Stimulated activated CD4-positive, alpha-beta T cell treated with anti-CD3 and anti-CD28 coated beads, TNF-alpha, amount 100 ng/mL, for 1 hour (primary cell): ENCODE data around the gene SPTY2D1.
"Not testable (repeated sequence)": the region's sequence is repeated elsewhere in the genome, so short reads cannot be mapped to it uniquely, and the experiment has no call there.

ENCODE experiments used
- DNase-seq, 3 donors: peaks; one replicate each; pipeline ENCODE4 v3.0.0-alpha.2; 2020; ENCODE audit warnings: low read depth in 3 of 3, low spot score in 1 of 3

Gene SPTY2D1

DNA sequence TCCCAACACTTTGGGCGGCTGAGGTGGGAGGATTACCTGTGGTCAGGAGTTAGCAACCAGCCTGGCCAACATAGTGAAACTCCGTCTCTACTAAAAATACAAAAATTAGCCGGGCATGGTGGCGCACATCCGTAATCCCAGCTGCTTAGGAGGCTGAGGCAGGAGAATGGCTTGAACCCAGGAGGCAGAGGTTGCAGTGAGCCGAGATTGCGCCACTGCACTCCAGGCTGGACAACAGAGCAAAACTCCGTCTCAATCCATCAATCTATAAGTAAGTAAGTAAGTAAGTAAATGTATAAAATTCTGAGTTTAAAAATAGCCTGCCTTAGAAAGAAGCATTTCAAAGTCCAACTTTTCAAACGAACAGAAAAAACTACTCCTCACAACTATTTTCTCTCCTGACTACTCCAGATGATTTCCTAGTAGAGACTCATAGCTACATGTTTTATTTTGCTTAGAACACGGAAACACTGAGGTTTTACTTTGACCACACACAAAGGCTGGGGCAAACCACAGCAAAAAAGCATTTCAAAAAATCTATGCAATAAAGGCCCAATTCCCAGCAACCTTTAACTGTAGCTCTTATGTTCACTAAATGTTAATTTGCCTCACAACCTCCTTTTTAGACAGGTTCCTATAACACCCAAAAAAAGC lies 16.3 kb downstream of the SPTY2D1 start:
- DNase-seq, result no peak

DNA sequence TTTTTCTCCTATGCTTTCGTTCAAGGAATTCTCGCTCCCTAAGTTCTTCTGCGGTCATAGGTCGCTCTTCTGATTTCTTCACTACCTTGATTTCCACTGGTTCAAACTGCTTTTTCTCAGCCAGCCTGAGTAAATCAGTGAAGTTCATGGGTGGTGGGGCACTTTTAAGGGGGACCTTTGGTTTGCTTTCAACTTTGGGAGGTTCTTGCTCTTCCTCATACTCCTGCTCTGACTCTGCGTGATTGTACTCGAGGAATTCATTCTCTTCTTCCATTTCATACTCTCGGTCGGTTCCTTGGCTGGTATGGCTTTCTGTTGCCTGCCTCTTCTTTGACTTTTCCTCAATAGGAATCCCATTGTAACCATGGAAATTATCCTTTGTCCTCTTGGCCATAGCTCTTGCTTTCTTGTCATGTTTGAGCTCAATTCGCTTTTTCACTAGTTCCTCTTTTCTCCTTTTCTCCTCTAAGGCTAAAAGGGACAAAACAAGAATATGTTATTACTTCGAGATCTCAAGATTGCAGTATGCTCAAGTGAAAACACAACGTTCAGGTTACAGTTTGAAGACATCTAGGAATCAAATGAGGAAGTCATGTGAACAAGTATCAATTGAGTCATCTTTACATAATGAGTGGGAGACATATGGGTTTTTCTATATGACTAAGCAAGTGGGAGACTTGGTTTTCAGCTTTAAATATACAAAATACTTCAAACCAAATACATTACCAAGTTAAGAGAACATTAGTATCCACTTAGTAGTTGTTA lies 18.3 kb downstream of the SPTY2D1 start:
- DNase-seq, result no peak

DNA sequence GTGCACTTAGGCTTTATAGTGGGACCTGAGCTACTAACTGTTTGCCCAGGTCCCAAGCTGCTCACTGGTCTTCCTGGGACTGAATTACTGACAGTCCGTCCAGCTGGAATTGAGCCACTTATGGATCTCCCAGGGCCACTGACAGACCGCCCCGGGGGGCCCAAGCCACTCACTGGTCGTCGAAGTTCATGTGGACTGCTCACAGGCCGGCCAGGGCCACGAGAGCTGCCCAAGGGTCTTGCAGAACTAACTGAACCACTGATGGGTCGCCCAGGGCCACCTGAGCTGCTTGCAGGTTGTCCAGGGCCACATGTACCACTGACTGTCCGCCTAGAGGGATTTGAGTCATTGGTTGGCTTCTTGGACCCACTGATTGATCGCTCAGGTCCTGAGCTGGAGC lies 19.5 kb downstream of the SPTY2D1 start:
- no peak for DNase-seq

DNA sequence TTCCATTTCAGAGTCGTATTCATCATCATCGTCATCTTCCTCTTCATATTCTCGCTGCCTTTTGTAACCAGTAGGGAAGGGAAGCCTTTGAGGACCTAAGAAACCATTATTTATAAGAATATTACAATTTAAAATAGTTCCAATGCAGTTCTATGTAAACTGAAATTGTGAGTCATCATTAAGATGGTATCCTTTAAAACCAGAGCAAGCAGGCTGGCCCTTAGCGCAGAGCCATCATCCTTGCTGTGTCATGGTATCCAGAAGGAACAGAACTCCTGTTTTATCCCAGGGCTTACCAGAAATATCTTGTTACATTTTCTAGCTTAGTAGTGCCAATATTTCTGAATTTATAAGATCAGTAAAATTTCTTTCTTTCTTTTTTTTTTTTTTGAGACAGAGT lies 21.7 kb downstream of the SPTY2D1 start:
- DNase-seq, result no peak

DNA sequence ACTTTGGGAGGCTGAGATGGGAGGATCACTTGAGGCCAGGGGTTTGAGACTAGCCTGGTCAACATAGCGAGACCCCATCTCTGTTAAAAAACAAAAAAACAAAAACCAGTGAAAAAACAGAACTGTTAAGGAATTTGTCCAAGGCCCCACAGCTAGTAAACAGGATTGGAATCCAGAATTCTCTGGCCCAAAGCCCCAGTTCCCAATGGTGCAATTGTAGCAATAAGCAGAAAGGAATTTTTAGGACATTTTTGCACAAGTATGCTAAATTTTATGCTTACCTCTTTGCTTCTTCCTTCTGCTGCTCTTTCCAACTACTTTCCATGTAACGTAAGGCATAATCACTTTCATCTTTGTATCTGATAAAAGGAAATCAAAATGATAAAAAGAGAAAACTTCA lies 22.9 kb downstream of the SPTY2D1 start:
- no peak for DNase-seq

DNA sequence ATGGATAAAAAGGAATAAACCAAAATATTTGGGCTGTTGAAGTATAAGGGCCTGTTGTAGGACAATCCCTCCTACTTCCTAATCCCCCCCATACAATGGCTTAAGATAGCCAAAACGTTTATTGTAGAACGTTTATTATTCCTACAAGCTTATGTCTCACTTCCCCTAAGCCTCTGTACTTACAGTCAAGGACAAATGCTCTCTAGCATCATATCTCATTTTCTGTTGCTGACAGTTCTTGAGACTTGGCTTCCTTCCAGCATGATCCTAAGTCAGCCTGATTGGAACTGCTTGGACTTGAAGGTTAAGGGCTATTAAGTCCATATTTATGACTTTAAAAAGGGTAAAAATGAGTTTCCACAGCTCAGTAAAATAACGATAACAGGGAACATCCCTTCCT lies 25.8 kb downstream of the SPTY2D1 start:
- no peak for DNase-seq

DNA sequence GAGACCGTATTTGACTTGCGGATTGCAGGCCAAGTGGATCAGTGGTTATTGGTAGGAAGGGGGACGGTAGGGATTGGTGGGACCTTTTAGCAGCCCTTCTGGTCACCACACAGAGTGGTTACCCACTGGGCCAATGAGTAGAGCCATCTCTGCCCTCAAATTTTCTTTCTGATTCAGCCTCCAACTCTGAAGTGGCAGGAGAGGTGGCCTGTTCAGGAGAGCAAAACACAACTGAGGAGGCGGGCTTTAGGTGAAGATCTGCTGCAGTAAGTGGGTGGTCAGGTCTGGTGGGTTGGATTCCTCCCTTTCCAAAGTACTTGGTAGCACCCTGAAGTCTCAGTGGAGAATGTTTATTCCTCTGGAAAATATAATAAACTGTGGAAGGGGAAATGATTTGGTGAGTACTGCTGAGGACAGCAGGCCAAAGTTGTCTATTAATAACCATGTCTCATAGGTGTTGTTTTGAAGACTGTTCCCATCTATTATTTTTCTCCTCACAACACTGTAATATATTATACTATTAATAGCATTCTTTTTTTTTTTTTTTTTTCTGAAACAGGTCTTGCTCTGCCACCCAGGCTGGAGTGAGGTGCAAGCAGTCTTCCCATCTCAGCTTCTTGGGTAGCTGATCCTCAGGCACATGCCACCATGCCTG lies 33.1 kb downstream of the SPTY2D1 start:
- DNase-seq, result no peak

DNA sequence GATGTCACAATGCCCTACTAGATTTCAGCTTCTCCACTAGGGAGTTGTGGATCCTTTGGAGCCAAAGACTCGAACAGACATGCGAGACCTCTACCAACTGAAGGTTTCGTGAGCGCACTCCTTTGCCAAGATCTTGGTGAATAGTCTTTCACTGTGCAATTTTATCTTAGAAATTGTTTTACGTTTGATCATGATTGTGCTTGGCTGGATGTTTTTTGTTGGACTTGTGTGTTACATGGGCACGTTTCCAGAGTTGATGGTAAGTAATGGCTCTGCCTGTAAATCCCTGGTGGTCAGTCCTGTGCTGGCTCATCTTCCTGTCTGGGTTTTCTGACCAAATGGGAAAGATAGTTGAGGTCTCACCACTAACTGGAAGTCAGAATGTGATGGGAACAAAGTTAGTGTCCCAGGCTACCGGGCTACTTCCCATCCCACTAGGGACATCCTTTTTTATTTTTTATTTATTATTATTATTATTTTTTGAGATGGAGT lies 34.4 kb downstream of the SPTY2D1 start, which contains the start of gene MISFA:
MISFA (plus strand) TSS at position 51 of the 492 bp plus-strand sequence; CDS start at position 191, 140 bp downstream.
- DNase-seq, result no peak

DNA sequence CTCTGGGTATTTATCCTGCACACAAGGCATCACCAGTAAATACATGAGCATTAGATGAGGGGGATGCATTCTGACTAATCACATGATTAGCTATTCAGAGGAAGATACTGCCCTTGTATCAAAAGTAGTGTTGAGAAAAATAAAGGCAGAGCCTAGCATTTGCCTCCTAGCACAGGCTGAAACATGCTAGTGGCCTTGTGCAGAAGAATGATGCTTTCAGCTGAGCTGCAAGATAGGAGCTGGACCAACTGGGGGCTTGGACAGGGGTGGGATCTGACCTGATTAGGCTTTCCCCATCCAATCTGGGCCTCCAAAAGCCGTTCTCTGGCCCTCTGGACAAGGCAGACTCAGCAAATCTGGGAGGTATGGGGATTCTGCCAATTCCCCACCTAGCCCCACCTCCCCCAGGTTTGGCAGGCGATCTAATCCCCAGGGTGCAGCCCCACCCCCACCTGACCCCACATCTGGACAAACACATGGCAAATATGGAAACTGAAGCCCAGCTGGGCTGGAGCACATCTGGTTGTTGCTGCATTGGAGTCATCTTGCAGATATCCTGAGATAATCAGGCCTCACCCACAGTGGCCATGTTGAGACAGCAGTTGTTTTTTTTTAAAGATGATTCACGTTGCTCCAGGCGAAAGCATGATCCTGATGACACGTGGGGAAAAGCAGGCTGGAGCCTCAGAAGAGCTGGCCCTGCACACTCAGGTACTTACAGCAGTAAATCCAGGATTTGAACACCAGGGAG lies 39.0 kb downstream of the SPTY2D1 start:
- no peak for DNase-seq

DNA sequence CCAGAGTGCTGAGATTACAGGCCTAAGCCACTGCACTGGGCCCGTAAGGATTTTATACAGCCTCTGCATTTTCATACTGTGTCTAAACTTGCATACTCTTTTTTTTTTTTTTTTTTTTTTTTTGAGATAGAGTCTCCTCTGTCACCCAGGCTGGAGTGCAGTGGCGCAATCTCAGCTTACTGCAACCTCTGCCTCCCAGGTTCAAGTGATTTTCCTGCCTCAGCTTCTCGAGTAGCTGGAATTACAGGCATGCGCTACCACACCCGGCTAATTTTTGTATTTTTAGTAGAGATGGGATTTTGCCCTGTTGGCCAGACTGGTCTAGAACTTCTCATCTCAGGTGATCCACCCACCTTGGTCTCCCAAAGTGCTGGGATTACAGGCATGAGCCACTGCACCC lies 40.1 kb downstream of the SPTY2D1 start:
- DNase-seq, result not testable (repeated sequence)

DNA sequence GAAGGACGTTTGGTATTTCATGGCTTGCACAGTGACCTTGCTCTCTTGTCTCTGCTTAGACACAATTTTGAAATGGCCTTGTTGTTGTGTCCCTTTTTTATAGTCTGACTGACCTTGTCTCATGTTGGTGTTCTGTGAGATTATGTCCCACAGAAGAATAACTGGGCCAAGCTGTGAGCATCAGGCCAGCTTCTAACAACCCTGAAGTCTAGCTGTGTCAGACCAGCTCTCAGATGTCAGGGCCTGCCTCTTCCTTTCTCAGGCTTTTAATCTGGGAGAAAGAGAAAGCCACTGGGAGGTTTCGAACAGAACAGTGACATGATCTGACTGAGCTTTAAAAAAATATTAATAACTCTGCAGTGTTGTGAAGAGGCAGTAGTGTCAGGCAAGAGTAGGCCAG lies 43.6 kb downstream of the SPTY2D1 start:
- no peak for DNase-seq

DNA sequence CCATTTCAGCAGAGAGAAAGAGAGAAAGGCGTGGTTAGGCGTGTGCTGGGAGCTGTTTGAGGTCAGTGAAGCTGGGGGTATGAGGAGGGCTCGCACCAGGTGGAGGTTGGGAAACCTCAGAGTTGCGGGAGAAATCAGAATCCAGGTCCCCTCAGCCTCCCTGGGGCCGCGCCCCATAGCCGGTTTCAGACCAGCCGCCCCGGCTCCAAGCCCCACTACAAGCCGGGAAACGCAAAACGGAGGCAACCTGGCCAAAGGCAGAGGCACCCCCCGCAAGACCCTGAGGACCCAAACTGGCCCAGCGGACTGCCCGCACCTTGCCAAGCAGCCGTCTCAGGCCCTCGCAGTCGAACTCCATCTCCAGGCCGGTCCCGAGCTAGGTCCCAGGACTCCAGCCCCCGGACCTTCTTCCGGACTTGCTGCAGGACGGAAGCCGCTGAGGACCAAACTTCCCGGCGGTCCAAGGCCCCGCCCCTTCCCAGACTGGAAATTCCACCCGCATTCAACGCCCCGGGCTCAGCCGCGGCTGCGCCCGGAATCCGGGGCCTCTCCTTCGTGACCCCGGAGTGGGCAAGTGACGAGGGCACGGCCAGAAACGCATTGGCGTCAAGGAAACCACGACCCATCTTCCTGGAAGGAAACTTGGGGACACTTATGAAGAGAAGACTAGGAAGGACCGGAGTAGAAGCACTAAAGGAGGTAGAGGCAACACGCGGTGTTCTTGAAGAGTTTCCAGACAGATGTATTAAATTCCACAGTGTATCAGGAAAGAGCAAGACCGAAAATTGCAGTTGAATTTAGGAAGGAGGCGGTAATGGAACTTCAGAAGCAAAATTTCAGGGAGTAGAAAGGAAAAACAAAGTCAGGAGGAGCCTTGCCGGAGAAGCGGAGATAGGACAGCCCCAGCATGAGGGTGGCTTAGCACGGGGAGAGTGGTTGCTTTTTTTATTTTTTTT lies 45.6 kb downstream of the SPTY2D1 start, which contains the start of gene UEVLD:
UEVLD (minus strand) TSS at position 438 of the 956 bp plus-strand sequence; CDS start at position 358, 80 bp downstream.
- DNase-seq, result peak; percentile 21 to 46 (median 25)

DNA sequence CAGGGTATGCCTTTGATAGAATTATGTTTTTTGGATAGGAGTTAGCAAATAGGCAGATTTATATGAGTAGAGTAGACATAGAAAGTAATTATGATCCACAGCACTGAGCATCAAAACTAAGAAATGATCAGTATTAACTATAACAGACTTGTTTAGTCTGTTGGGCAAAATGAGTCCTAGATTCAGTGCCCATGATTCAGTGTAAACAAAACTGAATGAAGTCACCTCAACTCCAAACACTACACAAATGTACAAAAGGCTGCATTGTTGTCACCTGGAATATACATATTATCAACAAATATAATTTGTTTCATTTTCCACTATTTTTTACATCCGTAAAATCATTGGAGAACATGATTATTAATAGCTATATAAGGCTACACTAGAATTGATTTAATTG lies 52.3 kb downstream of the SPTY2D1 start:
- DNase-seq, result no peak

DNA sequence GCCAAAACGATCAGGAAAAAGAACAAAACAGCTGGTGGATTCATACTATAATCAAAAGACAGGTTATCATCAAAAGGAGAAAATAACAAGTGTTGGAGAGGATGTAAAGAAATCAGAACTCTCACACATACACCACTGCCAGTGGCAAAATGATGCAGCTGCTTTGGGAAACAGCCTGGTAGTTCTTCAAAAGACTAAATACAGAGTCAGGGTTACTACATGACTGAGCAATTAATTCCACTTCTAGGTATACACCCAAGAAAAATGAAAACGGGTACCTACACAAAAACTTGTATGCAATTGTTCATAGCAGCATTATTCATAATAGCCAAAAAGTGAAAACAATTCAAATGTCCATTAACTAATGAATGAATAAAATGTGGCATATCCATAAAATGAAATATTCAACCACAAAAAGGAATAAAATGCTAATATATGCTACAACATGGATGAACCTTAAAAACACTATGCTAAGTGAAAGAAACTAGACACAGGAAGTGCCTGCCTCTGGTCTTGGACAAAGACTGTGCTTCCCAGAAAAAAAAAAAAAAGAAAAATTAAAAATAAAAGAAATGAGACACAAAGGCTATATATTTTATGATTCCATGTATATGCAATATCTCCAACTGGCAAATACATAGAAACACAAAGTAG lies 53.9 kb downstream of the SPTY2D1 start:
- DNase-seq, result no peak

DNA sequence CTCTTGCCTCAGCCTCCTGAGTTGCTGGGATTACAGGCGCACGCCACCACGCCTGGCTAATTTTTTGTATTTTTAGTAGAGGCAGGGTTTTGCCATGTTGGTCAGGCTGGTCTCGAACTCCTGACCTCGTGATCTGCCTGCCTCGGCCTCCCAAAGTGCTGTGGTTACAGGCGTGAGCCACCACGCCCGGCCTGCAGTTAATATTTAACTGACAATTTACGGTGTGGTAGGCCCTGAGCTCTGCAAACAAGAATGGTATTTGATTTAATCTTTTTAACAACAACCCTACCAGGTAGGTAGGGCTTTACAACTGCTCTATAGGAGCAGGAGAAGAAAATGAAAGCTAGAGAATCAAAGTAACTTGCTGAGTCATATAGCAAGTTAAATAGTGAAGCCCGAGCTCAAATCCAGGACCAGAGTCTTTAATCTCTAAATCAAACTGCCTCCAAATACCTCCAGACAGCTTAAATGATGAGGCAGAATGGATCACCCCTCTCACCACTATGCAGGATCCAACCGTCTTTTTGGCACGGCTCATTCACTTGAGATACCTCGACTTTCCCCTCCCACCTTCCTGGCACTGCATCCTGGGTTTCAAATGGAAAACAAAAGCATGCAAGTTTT lies 55.1 kb downstream of the SPTY2D1 start:
- no peak for DNase-seq

DNA sequence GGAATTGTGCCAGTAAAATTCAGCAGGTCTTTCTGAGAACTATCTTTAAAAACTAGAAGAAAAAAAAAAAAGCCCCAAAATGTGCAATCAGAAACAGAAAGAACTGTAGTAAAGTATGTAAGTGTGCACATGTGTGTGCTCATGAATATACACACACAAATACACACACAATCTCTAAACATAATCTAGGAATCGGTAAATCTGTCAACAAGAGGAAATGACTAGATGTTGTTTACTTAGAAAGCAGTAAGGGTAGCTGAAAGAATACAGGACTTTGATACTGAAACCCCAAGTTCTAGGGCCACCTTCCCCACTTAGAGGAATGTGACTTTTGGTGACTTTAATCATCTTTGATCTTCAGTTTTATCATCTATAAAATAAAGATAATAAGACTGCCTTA lies 58.8 kb downstream of the SPTY2D1 start:
- no peak for DNase-seq

DNA sequence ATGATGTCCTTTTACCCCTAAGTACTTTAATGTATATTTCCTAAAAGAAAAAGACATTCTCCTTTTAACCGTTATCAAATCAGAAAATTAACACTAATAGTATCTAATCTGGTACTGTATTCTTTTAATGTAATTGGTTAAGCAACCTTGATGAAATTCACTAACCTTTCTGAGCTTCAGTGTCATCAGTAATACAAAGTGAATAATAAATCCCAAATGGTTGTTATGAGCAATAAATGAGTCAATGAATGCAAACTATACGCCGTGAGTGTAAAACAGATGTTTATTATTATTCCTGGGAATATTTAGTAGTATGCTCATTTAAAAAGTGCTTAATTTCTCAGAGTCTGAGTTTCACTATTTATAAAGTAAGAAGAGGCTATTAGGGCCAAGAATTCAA lies 67.1 kb downstream of the SPTY2D1 start:
- DNase-seq, result no peak

DNA sequence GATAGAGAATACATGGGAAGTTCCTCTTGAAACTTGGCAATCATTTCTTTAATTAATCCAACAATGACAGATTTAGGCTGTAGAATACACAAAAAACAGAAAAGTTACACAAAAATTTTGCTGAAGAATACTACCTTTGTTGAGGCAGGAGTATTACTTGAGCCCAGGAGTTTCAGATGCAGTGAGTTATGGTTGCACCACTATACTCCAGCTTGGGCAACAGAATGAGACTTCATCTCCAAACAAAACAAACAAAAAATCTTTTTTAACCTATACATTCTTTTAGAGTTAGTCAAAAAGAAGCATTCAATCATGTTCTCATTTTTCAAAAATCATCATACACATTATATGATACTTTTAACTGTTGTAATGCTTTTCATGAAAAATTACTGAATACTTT lies 67.7 kb downstream of the SPTY2D1 start:
- no peak for DNase-seq

DNA sequence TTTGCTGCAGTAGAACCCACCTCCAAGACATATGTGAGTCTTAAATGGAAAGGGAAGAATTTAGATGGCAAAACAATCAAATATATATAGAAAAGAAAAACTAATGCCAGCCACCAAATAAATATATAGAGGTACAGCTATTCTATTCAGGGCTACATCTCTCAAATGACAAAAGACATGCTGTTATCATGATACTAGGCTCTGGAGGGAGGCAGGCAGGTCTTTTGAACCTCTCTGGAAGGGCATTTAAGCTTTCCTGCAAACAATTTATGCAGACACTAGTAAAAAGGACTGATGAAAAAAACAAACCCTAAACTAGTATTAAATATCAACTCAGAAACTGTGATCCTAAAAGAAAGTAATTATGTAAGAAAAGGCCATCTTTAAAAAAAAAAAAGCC lies 70.0 kb downstream of the SPTY2D1 start:
- no peak for DNase-seq
